GM12878 (cell line): ENCODE data around the gene GADL1. TPM values are rescaled to one million over a fixed set of nuclear protein-coding genes. Genes with fewer than 3 reads are reported as not detected.

ENCODE experiments used
- ATAC-seq: fragments of 200-7000 bp; cut with Tn5 transposase; 3 replicates; pipeline ENCODE4 v1.9.1; 2020; ENCODE audit warnings: mild to moderate bottlenecking, moderate library complexity
- BruUV-seq: library from RNA; stranded (reverse); fragments of 400-500 nt; replicated peaks from 2 replicates; lab custom pipeline; 2021; lab: Mats Ljungman, UMichigan
- CTCF ChIA-PET: fragments of 300-600 bp; sonication (Branson Sonifier 250); formaldehyde crosslinking; extraction: SDS; loops from one replicate; lab custom pipeline; 2021; ENCODE audit warnings: inconsistent platforms; lab: Yijun Ruan, JAX
- POLR2A ChIA-PET: fragments of 350-600 bp; formaldehyde crosslinking; extraction: SDS; loops from one replicate; lab custom pipeline; 2021; ENCODE audit warnings: inconsistent platforms; lab: Charles Lee
- RAD21 ChIA-PET: fragments of 300-600 bp; sonication (Branson Sonifier 250); formaldehyde crosslinking; loops from one replicate; lab custom pipeline; 2023; ENCODE audit warnings: antibody characterized with exemption; ENCODE audit not compliant: unreplicated experiment; lab: Charles Lee
- SMC1A ChIA-PET: fragments of 300-600 bp; sonication (Branson Sonifier 250); formaldehyde crosslinking; loops from one replicate; lab custom pipeline; 2023; ENCODE audit not compliant: unreplicated experiment, uncharacterized antibody; lab: Charles Lee
- DNase-seq: peaks from one replicate; pipeline ENCODE4 v3.0.0-alpha.2; 2011; ENCODE audit warnings: low read depth, low spot score
- FAIRE-seq: peaks from 3 replicates; lab custom pipeline; 2011; peaks lifted over from hg19 to GRCh38; lab: Jason Lieb, UNC
- H2AFZ ChIP-seq: 2 replicates; pipeline ENCODE4 v1.6.0; 2011; ENCODE audit warnings: low read depth, low read length, control low read depth; ENCODE audit not compliant: control insufficient read depth
- H3K27ac ChIP-seq: 2 replicates; pipeline ENCODE4 v1.5.1; 2011; ENCODE audit warnings: control low read depth; ENCODE audit not compliant: control insufficient read depth, insufficient read depth
- H3K27me3 ChIP-seq, 2 experiments: replicated peaks in 1 of 2; 2 replicates each; pipeline versions ENCODE4 v1.6.0 to v1.6.1; 2011; ENCODE audit warnings: low read length in 1 of 2; ENCODE audit not compliant: control insufficient read depth in 2 of 2, insufficient read depth in 2 of 2
- H3K36me3 ChIP-seq, 2 experiments: 2 replicates each; pipeline ENCODE4 v1.5.1; 2011; ENCODE audit warnings: low read length in 1 of 2; ENCODE audit not compliant: control insufficient read depth in 2 of 2, insufficient read depth in 2 of 2
- H3K4me1 ChIP-seq: 2 replicates; pipeline ENCODE4 v1.6.1; 2011; ENCODE audit warnings: mild to moderate bottlenecking, low read length, moderate library complexity, mixed read lengths; ENCODE audit not compliant: control insufficient read depth, insufficient read depth
- H3K4me2 ChIP-seq: 2 replicates; pipeline ENCODE4 v1.6.0; 2011; ENCODE audit warnings: control low read depth; ENCODE audit not compliant: control insufficient read depth, insufficient read depth
- H3K4me3 ChIP-seq: fragments of 200-600 bp; sonication (generic); 2 replicates; pipeline ENCODE4 v1.5.1; 2016
- H3K79me2 ChIP-seq: 2 replicates; pipeline ENCODE4 v1.6.0; 2011; ENCODE audit warnings: low read length; ENCODE audit not compliant: control insufficient read depth, insufficient read depth
- H3K9ac ChIP-seq: 2 replicates; pipeline ENCODE4 v1.8.0; 2011; ENCODE audit warnings: low read length, control low read depth, mixed read lengths; ENCODE audit not compliant: control insufficient read depth, insufficient read depth
- H3K9me3 ChIP-seq: replicated peaks from 3 replicates; pipeline ENCODE4 v1.5.1; 2011; ENCODE audit warnings: mild to moderate bottlenecking, low read length; ENCODE audit not compliant: control insufficient read depth, insufficient read depth
- H4K20me1 ChIP-seq: 2 replicates; pipeline ENCODE4 v1.6.0; 2011; ENCODE audit not compliant: control insufficient read depth, insufficient read depth
- CTCF ChIP-seq, 3 experiments: IDR thresholded peaks in 2 of 3; conservative IDR thresholded peaks in 1 of 3; 2 replicates each; pipeline ENCODE4 v1.5.1; 2011; ENCODE audit warnings: low read depth in 3 of 3, low read length in 3 of 3, mild to moderate bottlenecking in 3 of 3, control low read depth in 2 of 3, moderate library complexity in 2 of 3, inconsistent platforms in 1 of 3, mixed read lengths in 1 of 3; ENCODE audit not compliant: control insufficient read depth in 2 of 3, insufficient read depth in 1 of 3; ENCODE audit errors: extremely low read depth in 1 of 3
- RAD21 ChIP-seq: IDR thresholded peaks from 2 replicates; pipeline ENCODE4 v1.6.1; 2011; ENCODE audit warnings: mild to moderate bottlenecking, low read depth, low read length, moderate library complexity; ENCODE audit not compliant: insufficient read depth
- TBL1XR1 ChIP-seq: IDR thresholded peaks from 2 replicates; pipeline ENCODE4 v1.6.1; 2012; ENCODE audit warnings: low read depth, low read length, improper control_type of control experiment
- WGBS: methylation state at CpG from one replicate; pipeline ENCODE4 v1.1.6; 2016; ENCODE audit warnings: low lambda C conversion rate; ENCODE audit not compliant: insufficient replicate concordance, insufficient coverage; ENCODE audit errors: missing lambda C conversion rate; 5-methylcytosine and 5-hydroxymethylcytosine counted together
- in situ Hi-C: fragments of 300-500 bp; cut with MboI; formaldehyde crosslinking; loops from 9 replicates; pipeline ENCODE4 v1.14.3; 2018; ENCODE audit warnings: mixed read lengths
- intact Hi-C: fragments of 100-400 bp; cut with micrococcal nuclease; formaldehyde crosslinking; loops from one replicate; pipeline ENCODE4 v1.14.2; 2022; ENCODE audit not compliant: unreplicated experiment
- polyA plus RNA-seq, 11 experiments: library from polyadenylated mRNA; depleted of rRNA in 4 of 11; unstranded in 6 of 11; stranded (reverse) in 5 of 11; fragments of >200 nt; fragmentation: Nextera tagmentation in 4 of 11; fragmentation: Illumina TruSeq in 1 of 11; extraction: Ambion mirVana in 4 of 11; extraction: Trizol in 1 of 11; gene quantifications; 1 replicate in 1 of 11; 2 replicates in 10 of 11; pipeline versions ENCODE4 v1.2.1 to v1.2.3, GENCODE V29; 2011 to 2016; ENCODE audit warnings: inconsistent platforms in 2 of 11, missing spikeins in 2 of 11, low read depth in 1 of 11
- total RNA-seq, 4 experiments: library from RNA; depleted of rRNA in 3 of 4; stranded (reverse); fragments of >200 nt in 3 of 4; fragmentation: Illumina TruSeq in 1 of 4; extraction: Trizol in 1 of 4; gene quantifications; 2 replicates each; pipeline versions ENCODE4 v1.2.1 to v1.2.3, GENCODE V29; 2013 to 2021

The GADL1 gene
- total and polyA plus RNA-seq, 10 of the 15 experiments (the other 5 are each of a cell fraction or from before 2014, with no cell fraction given), result 0.04 TPM; not detected in 9

GRCh38 chr3:30747771-30748281, 146.6 kb downstream of the GADL1 start:
- no TSS peak for BruUV-seq
- no peak for FAIRE-seq
- SMC1A ChIA-PET, result interaction anchor here (0.7 to 1.6 kb wide), 3 partner anchors 55 to 733 kb away, joined by 3 read pairs; no protein-coding TSS in a partner anchor

More at GRCh38 chr3:30747771-30748281, 146.6 kb downstream of the GADL1 start:
- no peak for ATAC-seq
- H3K4me1 ChIP-seq, result peaks cover 4% of the 10 kb centered on the region
- ChIA-PET POLR2A (no interaction called here), CTCF (interaction anchor here (0.6 to 1.0 kb wide), 2 partner anchors 549 to 1021 kb away, joined by 3 to 4 read pairs; no protein-coding TSS in a partner anchor), RAD21 (no interaction called here)
- no peak overlapping the region for H3K4me2 ChIP-seq
- no peaks in the 10 kb centered on the region; the same call in 2 of the 3 replicates for H3K9me3 ChIP-seq
- in situ Hi-C loops (no loop called here), intact Hi-C loops (no loop called here)
- no peak overlapping the region for H3K27ac ChIP-seq
- H4K20me1 ChIP-seq, result no peaks in the 10 kb centered on the region
- DNase-seq, result no peak
- H3K36me3 ChIP-seq, result no peaks in the 10 kb centered on the region
- H3K27me3 ChIP-seq, result no peaks in the 10 kb centered on the region
- TF ChIP-seq TBL1XR1 (no peak), CTCF (IDR thresholded peaks at IDR 0.05 in 2 of 3, conservative IDR thresholded peaks at IDR 0.05 in 1 of 3; ENCODE audit: control insufficient read depth in 2 of 3, extremely low read depth in 1 of 3, insufficient read depth in 1 of 3, low read depth in 3 of 3, low read length in 3 of 3) (0 out of 6 replicates have a peak, but pooled peaks of 1 of the 3 experiments have one; percentile 12), RAD21 (0 out of 2 replicates have a peak, but pooled peaks have one; percentile 15)
- H3K79me2 ChIP-seq, result no peaks in the 10 kb centered on the region
- H2AFZ ChIP-seq, result no peak overlapping the region
- WGBS, result 34% methylated on average over 4 of the region's 4 CpGs
- H3K4me3 ChIP-seq, result no peak overlapping the region
- H3K9ac ChIP-seq, result no peak overlapping the region
